PC-9 (cell line): Measurements from ENCODE around the gene RTN4IP1.

Source experiments
- EZH2 ChIP-seq: fragments of 200-600 bp; sonication (generic); IDR thresholded peaks from 2 replicates; pipeline ENCODE4 v1.8.0; 2017; ENCODE audit warnings: antibody characterized with exemption, low read depth
- TF ChIP-seq, protein P1 (sequence below): fragments of 200-600 bp; sonication (generic); conservative IDR thresholded peaks from 2 replicates; pipeline ENCODE4 v1.6.1; 2017; ENCODE audit warnings: mixed run types, antibody characterized with exemption, mild to moderate bottlenecking, moderate library complexity

DNA sequence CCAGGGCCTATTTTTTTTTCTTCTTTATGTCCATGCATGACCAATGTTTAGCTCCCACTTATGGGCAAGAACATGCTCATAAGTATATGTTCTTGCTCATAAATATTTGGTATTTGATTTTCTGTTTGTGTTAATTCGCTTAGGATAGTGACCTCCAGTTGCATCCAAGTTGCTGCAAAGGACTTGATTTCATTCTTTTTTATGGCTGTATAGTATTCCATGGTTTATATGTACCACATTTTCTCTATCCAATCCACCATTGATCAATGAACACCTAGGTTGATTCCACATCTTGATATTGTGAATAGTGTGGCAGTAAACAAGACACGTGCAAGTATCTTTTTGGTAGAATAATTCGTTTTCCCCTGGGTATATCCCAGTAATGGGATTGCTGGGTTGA is 78.1 kb downstream of the RTN4IP1 start:
- no peak for TF ChIP-seq EZH2
- TF ChIP-seq, protein P1, sequence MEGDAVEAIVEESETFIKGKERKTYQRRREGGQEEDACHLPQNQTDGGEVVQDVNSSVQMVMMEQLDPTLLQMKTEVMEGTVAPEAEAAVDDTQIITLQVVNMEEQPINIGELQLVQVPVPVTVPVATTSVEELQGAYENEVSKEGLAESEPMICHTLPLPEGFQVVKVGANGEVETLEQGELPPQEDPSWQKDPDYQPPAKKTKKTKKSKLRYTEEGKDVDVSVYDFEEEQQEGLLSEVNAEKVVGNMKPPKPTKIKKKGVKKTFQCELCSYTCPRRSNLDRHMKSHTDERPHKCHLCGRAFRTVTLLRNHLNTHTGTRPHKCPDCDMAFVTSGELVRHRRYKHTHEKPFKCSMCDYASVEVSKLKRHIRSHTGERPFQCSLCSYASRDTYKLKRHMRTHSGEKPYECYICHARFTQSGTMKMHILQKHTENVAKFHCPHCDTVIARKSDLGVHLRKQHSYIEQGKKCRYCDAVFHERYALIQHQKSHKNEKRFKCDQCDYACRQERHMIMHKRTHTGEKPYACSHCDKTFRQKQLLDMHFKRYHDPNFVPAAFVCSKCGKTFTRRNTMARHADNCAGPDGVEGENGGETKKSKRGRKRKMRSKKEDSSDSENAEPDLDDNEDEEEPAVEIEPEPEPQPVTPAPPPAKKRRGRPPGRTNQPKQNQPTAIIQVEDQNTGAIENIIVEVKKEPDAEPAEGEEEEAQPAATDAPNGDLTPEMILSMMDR: no peak
